Suprapubic skin (tissue), 4 donors: Measurements from ENCODE around the gene CHST6. TPM values are rescaled to one million over a fixed set of nuclear protein-coding genes. Genes with fewer than 3 reads are reported as not detected.

Experiments
- DNase-seq, 2 donors: peaks; one replicate each; pipeline ENCODE4 v3.0.0-alpha.2; 2019; ENCODE audit warnings: low spot score in 2 of 2
- H3K27ac ChIP-seq: fragments of 200-600 bp; sonication (generic); one replicate; pipeline ENCODE4 v1.5.1; 2019
- H3K27me3 ChIP-seq: fragments of 200-600 bp; sonication (generic); one replicate; pipeline ENCODE4 v1.5.1; 2019
- H3K36me3 ChIP-seq: fragments of 200-600 bp; sonication (generic); one replicate; pipeline ENCODE4 v1.5.1; 2019
- H3K4me1 ChIP-seq: fragments of 200-600 bp; sonication (generic); one replicate; pipeline ENCODE4 v1.5.1; 2019
- H3K4me3 ChIP-seq: fragments of 200-600 bp; sonication (generic); one replicate; pipeline ENCODE4 v1.5.1; 2019; ENCODE audit warnings: mild to moderate bottlenecking
- H3K9me3 ChIP-seq: fragments of 200-600 bp; sonication (generic); one replicate; pipeline ENCODE4 v1.5.1; 2019
- CTCF ChIP-seq, 2 donors: fragments of 200-600 bp in 1 of 2; fragments of 450-650 bp in 1 of 2; sonication (generic) in 1 of 2; IDR thresholded peaks; one replicate each; pipeline ENCODE4 v1.5.1; 2016 to 2019; ENCODE audit warnings: antibody characterized with exemption in 2 of 2, mild to moderate bottlenecking in 1 of 2, moderate library complexity in 1 of 2
- EP300 ChIP-seq: sonication (generic); formaldehyde crosslinking; IDR thresholded peaks from one replicate; pipeline ENCODE4 v1.6.1; 2017; ENCODE audit warnings: antibody characterized with exemption
- POLR2A ChIP-seq, 2 donors: fragments of 450-650 bp; IDR thresholded peaks; one replicate each; pipeline ENCODE4 v1.6.1; 2017; ENCODE audit warnings: antibody characterized with exemption in 2 of 2, mild to moderate bottlenecking in 2 of 2, moderate library complexity in 2 of 2
- POLR2AphosphoS5 ChIP-seq, 3 donors: sonication (generic); formaldehyde crosslinking; IDR thresholded peaks; one replicate each; pipeline ENCODE4 v1.6.1; 2017; ENCODE audit warnings: antibody characterized with exemption in 3 of 3
- WGBS: methylation state at CpG from one replicate; pipeline ENCODE4 v1.1.5; 2018; 5-methylcytosine and 5-hydroxymethylcytosine counted together
- total RNA-seq, 4 donors: library from RNA; depleted of rRNA; stranded (reverse); fragments of >200 nt; gene quantifications; one replicate each; pipeline ENCODE4 v1.1.0, GENCODE V29; 2016

The CHST6 gene
- total RNA-seq, 4 donors from 2014 or later, result 0.17 to 0.73 (median 0.30) TPM; not detected in 1

DNA sequence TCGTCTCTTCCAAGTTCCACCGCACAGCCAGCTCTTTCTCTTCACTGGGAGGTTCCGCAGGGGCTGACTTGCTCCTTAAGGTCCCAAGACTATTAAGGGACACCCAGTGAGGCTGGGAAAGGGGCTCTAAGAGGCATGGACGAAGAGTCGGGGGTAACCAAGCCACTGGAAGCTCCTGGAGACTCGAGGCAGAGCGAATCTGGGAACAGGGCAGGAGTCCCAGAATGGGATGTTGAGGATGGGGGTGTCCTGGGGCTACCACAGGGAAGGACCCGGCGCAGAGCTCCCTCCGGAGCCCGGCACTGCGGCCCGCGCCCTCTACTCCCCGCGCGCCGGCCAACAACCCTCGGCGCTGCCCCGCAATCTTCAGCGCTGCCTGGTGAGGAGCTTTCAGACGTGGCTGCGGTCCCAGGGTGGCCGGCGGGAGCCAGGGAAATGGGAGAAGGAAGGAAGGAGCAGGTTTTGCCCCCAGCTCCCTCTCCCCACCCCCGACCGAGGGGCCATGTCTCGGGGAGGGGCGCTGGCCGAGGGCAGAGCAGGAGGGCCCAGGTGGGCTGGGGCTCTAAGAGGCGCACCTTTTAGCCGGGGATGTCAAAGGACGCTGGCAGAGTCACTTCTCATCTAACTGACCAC is 40.1 kb upstream of the CHST6 start:
- Histone ChIP-seq H3K4me3 (no peak overlapping the region), H3K9me3 (no peaks in the 10 kb centered on the region), H3K27ac (no peak overlapping the region), H3K36me3 (no peaks in the 10 kb centered on the region), H3K4me1 (no peaks in the 10 kb centered on the region), H3K27me3 (no peaks in the 10 kb centered on the region)
- WGBS, result 68% methylated on average over 30 of the region's 34 CpGs
- no peak for DNase-seq
- no peak for TF ChIP-seq POLR2A (IDR thresholded peaks at IDR 0.05)
- TF ChIP-seq CTCF (IDR thresholded peaks at IDR 0.05), result no peak
- TF ChIP-seq EP300, result no peak
- TF ChIP-seq POLR2AphosphoS5 (IDR thresholded peaks at IDR 0.05), result no peak

GRCh38 chr16:75534560-75535205 is 39.4 kb upstream of the CHST6 start:
- Histone ChIP-seq H3K4me3 (no peak overlapping the region), H3K27ac (no peak overlapping the region), H3K4me1 (no peaks in the 10 kb centered on the region), H3K9me3 (no peaks in the 10 kb centered on the region), H3K36me3 (no peaks in the 10 kb centered on the region), H3K27me3 (no peaks in the 10 kb centered on the region)
- 91% methylated on average over 16 of the region's 19 CpGs for WGBS
- no peak for DNase-seq
- TF ChIP-seq POLR2A (IDR thresholded peaks at IDR 0.05) (no peak), EP300 (no peak), POLR2AphosphoS5 (IDR thresholded peaks at IDR 0.05) (no peak)

DNA sequence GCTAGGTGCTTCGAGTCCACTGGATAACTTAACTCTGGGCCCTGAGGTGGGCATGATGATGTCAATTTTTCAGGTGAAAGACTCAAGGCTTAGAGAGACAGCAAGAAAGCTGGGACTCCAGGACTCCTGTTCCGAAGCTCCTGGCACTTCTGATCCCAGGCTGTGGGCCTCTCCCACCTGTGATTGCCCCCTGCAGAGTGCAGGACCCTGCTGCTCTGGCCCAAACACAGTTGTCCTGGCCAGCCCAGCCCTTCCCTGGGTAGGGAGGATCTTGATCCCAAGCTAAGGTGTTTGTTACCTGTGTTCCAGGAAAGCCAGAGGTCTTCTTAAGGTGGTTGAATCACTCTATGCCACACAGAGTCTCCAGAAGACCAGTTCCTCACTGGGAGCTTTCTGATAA is 37.5 kb upstream of the CHST6 start:
- H3K4me1 ChIP-seq, result no peaks in the 10 kb centered on the region
- H3K27me3 ChIP-seq, result no peaks in the 10 kb centered on the region
- H3K4me3 ChIP-seq, result no peak overlapping the region
- 86% methylated on average over 2 of the region's 2 CpGs for WGBS
- TF ChIP-seq POLR2AphosphoS5 (IDR thresholded peaks at IDR 0.05) (no peak), CTCF (IDR thresholded peaks at IDR 0.05) (no peak), EP300 (no peak), POLR2A (IDR thresholded peaks at IDR 0.05) (no peak)
- no peak for DNase-seq
- no peaks in the 10 kb centered on the region for H3K9me3 ChIP-seq
- H3K36me3 ChIP-seq, result no peaks in the 10 kb centered on the region
- H3K27ac ChIP-seq, result no peak overlapping the region

DNA sequence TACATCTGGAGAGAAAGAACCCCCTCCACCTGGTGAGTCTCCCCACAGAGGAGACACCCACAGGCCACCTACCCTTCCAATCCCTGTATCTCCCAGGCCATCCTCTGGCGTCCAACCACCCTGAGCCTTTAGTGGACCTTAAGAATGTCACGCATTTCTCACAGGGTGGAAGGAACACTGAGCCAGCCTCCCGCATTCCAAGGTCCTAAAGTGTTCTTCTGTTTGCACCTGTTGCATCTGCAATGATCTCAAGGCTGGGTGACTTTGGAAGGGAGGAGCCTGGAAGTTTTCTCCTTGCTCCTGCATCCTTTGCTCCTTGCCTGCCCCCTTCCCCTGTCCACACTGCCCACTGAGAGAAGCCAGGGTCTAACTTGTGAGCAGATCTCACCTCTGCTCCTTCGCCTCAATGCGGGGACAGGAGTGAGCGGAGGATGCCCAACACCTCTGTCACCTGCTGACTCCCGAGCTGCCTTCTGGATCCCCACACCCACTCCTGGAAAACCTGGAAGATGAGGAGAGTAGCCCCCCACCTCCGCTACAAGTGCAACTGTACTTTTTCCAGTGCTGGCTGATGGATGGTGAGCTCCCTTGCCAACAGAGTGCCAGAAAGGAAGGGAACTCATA is 37.0 kb upstream of the CHST6 start:
- Histone ChIP-seq H3K4me1 (no peaks in the 10 kb centered on the region), H3K27me3 (no peaks in the 10 kb centered on the region), H3K9me3 (no peaks in the 10 kb centered on the region), H3K27ac (no peak overlapping the region), H3K36me3 (no peaks in the 10 kb centered on the region), H3K4me3 (no peak overlapping the region)
- TF ChIP-seq POLR2AphosphoS5 (IDR thresholded peaks at IDR 0.05), result no peak
- no peak for TF ChIP-seq EP300
- TF ChIP-seq POLR2A (IDR thresholded peaks at IDR 0.05), result no peak
- no peak for TF ChIP-seq CTCF (IDR thresholded peaks at IDR 0.05)
- WGBS, result 91% methylated on average over 8 of the region's 8 CpGs
- DNase-seq, result no peak

DNA sequence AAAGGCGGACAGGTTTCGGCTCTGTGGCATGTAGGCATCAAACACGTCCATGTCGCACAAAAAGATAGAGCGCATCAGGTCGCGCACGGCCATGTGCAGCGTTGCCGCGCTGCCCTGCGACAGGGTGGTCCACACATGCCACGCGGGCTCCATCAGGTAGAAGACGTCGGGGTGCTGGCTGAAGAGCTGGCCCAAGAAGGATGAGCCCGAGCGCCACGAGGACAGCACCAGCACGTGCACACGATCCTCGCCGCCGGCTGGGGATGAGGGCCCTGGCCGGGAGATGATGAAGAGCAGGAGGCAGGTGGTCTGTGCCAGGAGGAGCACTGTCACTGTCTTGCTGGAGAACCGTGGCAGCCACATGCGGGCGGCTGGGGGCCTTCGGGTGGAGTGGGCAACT is 34.7 kb upstream of the CHST6 start:
- H3K4me1 ChIP-seq, result no peaks in the 10 kb centered on the region
- 97% methylated on average over 27 of the region's 29 CpGs for WGBS
- DNase-seq, result no peak
- no peak overlapping the region for H3K4me3 ChIP-seq
- no peak for TF ChIP-seq POLR2A (IDR thresholded peaks at IDR 0.05)
- TF ChIP-seq CTCF (IDR thresholded peaks at IDR 0.05), result no peak
- TF ChIP-seq EP300, result no peak
- TF ChIP-seq POLR2AphosphoS5 (IDR thresholded peaks at IDR 0.05), result no peak
- H3K36me3 ChIP-seq, result no peaks in the 10 kb centered on the region
- H3K27ac ChIP-seq, result no peak overlapping the region
- H3K9me3 ChIP-seq, result no peaks in the 10 kb centered on the region
- no peaks in the 10 kb centered on the region for H3K27me3 ChIP-seq
